ENCODE measurements around the gene MGAT3. TPM values are rescaled to one million over a fixed set of nuclear protein-coding genes. Genes with fewer than 3 reads are reported as not detected.

Gene MGAT3
- total and polyA plus RNA-seq, 2 of the 13 experiments (the other 11 are each of a cell fraction or from before 2014, with no cell fraction given) = 0.11 to 0.15 TPM

DNA sequence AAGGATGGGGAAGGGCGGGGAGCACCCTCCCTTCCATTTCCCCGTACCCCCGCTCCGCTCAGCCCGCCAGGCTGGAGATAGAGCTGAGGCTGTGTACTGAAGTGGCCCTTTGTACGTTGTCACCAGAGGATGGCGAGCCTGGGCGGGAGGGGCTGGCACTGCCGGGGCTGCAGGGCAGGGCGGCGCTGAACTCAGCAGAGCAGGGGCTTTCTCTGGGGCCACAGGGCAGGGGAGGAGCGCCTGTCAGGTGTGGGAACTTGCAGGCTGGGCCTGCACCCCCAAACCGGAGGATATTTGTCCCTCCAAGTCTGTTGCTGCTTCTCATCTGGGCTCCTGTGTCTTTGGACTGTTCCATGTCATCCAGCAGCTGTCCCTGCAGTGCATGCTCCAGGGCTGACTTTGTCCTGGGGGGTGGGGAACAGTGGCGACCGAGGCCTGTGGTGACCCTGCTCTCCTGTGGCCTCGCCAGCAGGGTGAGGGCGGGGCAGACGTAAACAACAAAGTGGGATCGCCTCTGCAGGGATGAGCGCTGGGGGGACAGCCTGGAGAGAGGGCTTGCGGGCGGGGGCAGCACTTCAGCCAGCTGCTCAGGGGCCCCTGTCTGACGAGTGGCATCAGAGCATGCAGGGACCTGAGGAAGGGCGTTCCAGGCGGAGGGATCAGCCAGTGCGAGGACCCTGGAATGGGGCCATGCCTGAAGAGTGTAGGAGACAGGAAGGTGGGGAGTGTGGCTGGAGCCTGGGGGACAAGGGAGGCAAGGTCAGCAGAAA, 13.1 kb downstream of the MGAT3 start (continued):
- TF ChIP-seq GZF1 (CRISPR knock-in tag; IDR thresholded peaks at IDR 0.05) (no peak), REST (IDR thresholded peaks at IDR 0.05; ENCODE audit: borderline replicate concordance in 1 of 2, low read depth in 1 of 2, low read length in 2 of 2) (peak in 1 of 2 experiments; percentile 12; a peak in 1 of 4 replicates), ZNF629 (CRISPR knock-in tag; conservative IDR thresholded peaks at IDR 0.05) (peak; percentile 62), TCF12 (IDR thresholded peaks at IDR 0.05) (no peak), TCF12 (CRISPR knock-in tag; IDR thresholded peaks at IDR 0.05) (peak; percentile 80; the same call in 1 of the 2 replicates), ZNF18 (CRISPR knock-in tag; IDR thresholded peaks at IDR 0.05; ENCODE audit: insufficient replicate concordance) (no peak), DMAP1 (CRISPR knock-in tag; IDR thresholded peaks at IDR 0.05) (peak; percentile 39; the same call in 1 of the 2 replicates), HIVEP1 (CRISPR knock-in tag; IDR thresholded peaks at IDR 0.05) (0 out of 2 replicates have a peak, but pooled peaks have one; percentile 48), KDM5B (CRISPR knock-in tag; IDR thresholded peaks at IDR 0.05; ENCODE audit: borderline replicate concordance) (peak; percentile 79), ZNF614 (CRISPR knock-in tag; IDR thresholded peaks at IDR 0.05; ENCODE audit: borderline replicate concordance) (peak; percentile 20; the same call in 1 of the 2 replicates), TCF7L2 (IDR thresholded peaks at IDR 0.05; ENCODE audit: low read depth, low read length) (no peak), ZNF17 (CRISPR knock-in tag; IDR thresholded peaks at IDR 0.05) (no peak)
- TF ChIP-seq, protein P1, sequence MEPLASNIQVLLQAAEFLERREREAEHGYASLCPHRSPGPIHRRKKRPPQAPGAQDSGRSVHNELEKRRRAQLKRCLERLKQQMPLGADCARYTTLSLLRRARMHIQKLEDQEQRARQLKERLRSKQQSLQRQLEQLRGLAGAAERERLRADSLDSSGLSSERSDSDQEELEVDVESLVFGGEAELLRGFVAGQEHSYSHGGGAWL (CRISPR knock-in tag; IDR thresholded peaks at IDR 0.05) = no peak
- TF ChIP-seq, protein P2, sequence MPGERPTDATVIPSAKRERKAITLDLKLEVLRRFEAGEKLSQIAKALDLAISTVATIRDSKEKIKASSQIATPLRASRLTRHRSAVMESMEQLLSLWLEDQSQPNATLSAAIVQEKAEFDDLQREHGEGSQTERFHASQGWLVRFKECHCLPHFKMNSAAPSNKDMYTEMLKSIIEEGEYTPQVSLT (CRISPR knock-in tag; IDR thresholded peaks at IDR 0.05; ENCODE audit: borderline replicate concordance, low read depth) = no peak
- TF ChIP-seq, protein P3, sequence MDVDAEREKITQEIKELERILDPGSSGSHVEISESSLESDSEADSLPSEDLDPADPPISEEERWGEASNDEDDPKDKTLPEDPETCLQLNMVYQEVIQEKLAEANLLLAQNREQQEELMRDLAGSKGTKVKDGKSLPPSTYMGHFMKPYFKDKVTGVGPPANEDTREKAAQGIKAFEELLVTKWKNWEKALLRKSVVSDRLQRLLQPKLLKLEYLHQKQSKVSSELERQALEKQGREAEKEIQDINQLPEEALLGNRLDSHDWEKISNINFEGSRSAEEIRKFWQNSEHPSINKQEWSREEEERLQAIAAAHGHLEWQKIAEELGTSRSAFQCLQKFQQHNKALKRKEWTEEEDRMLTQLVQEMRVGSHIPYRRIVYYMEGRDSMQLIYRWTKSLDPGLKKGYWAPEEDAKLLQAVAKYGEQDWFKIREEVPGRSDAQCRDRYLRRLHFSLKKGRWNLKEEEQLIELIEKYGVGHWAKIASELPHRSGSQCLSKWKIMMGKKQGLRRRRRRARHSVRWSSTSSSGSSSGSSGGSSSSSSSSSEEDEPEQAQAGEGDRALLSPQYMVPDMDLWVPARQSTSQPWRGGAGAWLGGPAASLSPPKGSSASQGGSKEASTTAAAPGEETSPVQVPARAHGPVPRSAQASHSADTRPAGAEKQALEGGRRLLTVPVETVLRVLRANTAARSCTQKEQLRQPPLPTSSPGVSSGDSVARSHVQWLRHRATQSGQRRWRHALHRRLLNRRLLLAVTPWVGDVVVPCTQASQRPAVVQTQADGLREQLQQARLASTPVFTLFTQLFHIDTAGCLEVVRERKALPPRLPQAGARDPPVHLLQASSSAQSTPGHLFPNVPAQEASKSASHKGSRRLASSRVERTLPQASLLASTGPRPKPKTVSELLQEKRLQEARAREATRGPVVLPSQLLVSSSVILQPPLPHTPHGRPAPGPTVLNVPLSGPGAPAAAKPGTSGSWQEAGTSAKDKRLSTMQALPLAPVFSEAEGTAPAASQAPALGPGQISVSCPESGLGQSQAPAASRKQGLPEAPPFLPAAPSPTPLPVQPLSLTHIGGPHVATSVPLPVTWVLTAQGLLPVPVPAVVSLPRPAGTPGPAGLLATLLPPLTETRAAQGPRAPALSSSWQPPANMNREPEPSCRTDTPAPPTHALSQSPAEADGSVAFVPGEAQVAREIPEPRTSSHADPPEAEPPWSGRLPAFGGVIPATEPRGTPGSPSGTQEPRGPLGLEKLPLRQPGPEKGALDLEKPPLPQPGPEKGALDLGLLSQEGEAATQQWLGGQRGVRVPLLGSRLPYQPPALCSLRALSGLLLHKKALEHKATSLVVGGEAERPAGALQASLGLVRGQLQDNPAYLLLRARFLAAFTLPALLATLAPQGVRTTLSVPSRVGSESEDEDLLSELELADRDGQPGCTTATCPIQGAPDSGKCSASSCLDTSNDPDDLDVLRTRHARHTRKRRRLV (CRISPR knock-in tag; IDR thresholded peaks at IDR 0.05) = peak; percentile 48; the same call in 1 of the 2 replicates
